B cell (primary cell): ENCODE measurements around the gene CCDC91.

Experiments
- EZH2 ChIP-seq: IDR thresholded peaks from 2 replicates; pipeline ENCODE4 v1.6.1; 2012; ENCODE audit warnings: borderline replicate concordance, low read depth, mild to moderate bottlenecking, moderate library complexity, low read length; ENCODE audit not compliant: insufficient read depth, poor library complexity, severe bottlenecking
- TF ChIP-seq, protein P1 (sequence below): fragments of 200-600 bp; IDR thresholded peaks from one replicate; pipeline ENCODE4 v1.8.0; 2022; ENCODE audit warnings: antibody characterized with exemption, mild to moderate bottlenecking

GRCh38 chr12:28218875-28219274 is 28.6 kb downstream of the CCDC91 start:
- TF ChIP-seq, protein P1, sequence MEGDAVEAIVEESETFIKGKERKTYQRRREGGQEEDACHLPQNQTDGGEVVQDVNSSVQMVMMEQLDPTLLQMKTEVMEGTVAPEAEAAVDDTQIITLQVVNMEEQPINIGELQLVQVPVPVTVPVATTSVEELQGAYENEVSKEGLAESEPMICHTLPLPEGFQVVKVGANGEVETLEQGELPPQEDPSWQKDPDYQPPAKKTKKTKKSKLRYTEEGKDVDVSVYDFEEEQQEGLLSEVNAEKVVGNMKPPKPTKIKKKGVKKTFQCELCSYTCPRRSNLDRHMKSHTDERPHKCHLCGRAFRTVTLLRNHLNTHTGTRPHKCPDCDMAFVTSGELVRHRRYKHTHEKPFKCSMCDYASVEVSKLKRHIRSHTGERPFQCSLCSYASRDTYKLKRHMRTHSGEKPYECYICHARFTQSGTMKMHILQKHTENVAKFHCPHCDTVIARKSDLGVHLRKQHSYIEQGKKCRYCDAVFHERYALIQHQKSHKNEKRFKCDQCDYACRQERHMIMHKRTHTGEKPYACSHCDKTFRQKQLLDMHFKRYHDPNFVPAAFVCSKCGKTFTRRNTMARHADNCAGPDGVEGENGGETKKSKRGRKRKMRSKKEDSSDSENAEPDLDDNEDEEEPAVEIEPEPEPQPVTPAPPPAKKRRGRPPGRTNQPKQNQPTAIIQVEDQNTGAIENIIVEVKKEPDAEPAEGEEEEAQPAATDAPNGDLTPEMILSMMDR: no peak
- TF ChIP-seq EZH2: no peak
